Dendritic cell treated with granulocyte-macrophage colony-stimulating factor and Interleukin-4, amounts not matched to agents 40 ng/mL and 50 ng/mL, for 4 days (primary cell): Measurements from ENCODE around the gene C11orf91.
A peak's percentile ranks its signal among the peaks of the same experiment; 100 is the strongest.
"Not testable (repeated sequence)": the region's sequence is repeated elsewhere in the genome, so short reads cannot be mapped to it uniquely, and the experiment has no call there.

Source experiments
- H3K27ac Mint-ChIP-seq: one replicate; pipeline ENCODE4 v1.8.0; 2022; ENCODE audit warnings: mild to moderate bottlenecking, mixed read lengths
- H3K27me3 Mint-ChIP-seq: one replicate; pipeline ENCODE4 v1.8.0; 2022; ENCODE audit warnings: mild to moderate bottlenecking, mixed read lengths
- H3K36me3 Mint-ChIP-seq: one replicate; pipeline ENCODE4 v1.8.0; 2022; ENCODE audit warnings: low read depth, mixed read lengths
- H3K4me1 Mint-ChIP-seq: one replicate; pipeline ENCODE4 v1.8.0; 2022; ENCODE audit warnings: low read depth, mixed read lengths
- H3K4me3 Mint-ChIP-seq: one replicate; pipeline ENCODE4 v1.8.0; 2022; ENCODE audit warnings: mild to moderate bottlenecking, moderate library complexity, mixed read lengths
- H3K9me3 Mint-ChIP-seq: one replicate; pipeline ENCODE4 v1.8.0; 2022; ENCODE audit warnings: mixed read lengths
- intact Hi-C: fragments of 100-400 bp; cut with micrococcal nuclease; formaldehyde crosslinking; loops from one replicate; pipeline ENCODE4 v1.15.0; 2022

The C11orf91 gene

GRCh38 chr11:33713151-33713855, 12.7 kb upstream of the C11orf91 start:
- Mint-ChIP-seq H3K4me1 (peaks cover 12% of the 10 kb centered on the region), H3K36me3 (peaks cover 75% of the 10 kb centered on the region), H3K27ac (no peak overlapping the region), H3K9me3 (no peaks in the 10 kb centered on the region), H3K27me3 (no peaks in the 10 kb centered on the region), H3K4me3 (no peak overlapping the region)
- intact Hi-C loops: loop anchor here (2.0 kb wide), 1 partner anchor 29 kb away; no protein-coding TSS in a partner anchor

- intact Hi-C loops: loop anchor here (2.0 kb wide), 1 partner anchor 30 kb away; no protein-coding TSS in a partner anchor
- H3K9me3 Mint-ChIP-seq: no peaks in the 10 kb centered on the region
- H3K4me1 Mint-ChIP-seq: peaks cover 12% of the 10 kb centered on the region
- H3K27ac Mint-ChIP-seq: no peak overlapping the region
- no peak overlapping the region for H3K4me3 Mint-ChIP-seq
- H3K27me3 Mint-ChIP-seq: no peaks in the 10 kb centered on the region
- H3K36me3 Mint-ChIP-seq: peaks cover 79% of the 10 kb centered on the region
Measured at GRCh38 chr11:33712436-33712835, 11.8 kb upstream of the C11orf91 start.

DNA sequence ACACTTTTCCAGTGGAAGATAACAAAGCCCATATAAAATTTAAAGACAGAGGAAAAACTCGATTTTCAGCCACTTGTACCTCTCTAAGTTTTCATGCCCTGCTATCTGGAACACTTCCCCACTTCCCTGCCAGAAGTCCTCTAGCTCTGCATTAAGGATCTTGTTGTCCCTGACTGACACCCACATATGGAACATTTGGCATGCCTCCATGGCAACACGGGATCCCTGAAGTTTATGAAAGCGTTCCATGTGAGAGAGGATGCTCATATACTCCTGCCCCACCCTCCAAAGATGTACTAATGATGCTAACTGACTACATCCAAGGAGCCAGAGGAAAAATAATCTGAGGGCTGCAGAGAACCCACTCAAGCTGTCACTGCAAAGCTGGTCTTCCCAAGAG, 8.8 kb upstream of the C11orf91 start:
- Mint-ChIP-seq H3K4me3 (no peak overlapping the region), H3K9me3 (no peaks in the 10 kb centered on the region), H3K36me3 (peaks cover 81% of the 10 kb centered on the region), H3K4me1 (peaks cover 7% of the 10 kb centered on the region), H3K27ac (no peak overlapping the region), H3K27me3 (no peaks in the 10 kb centered on the region)
- intact Hi-C loops: no loop called here

DNA sequence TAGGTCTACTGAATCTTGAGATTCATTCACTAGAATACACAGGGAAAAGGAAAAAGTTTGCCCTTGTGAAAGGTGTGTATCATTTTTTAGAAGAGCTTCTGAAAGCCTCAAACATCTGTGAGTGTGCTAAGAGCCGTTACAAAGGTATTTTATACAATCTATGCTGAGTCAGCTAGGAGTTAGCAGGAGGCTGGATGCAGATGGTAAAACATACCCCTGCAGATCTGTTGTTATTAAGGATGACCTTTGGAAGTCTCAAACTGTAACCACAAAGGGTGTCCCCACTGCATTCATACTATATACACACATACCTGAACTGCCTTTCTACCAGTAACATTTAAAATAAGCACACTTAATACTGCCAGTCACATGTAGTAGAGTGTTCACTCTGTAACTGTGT, 8.4 kb upstream of the C11orf91 start:
- H3K36me3 Mint-ChIP-seq: peaks cover 78% of the 10 kb centered on the region
- intact Hi-C loops: no loop called here
- peaks cover 7% of the 10 kb centered on the region for H3K4me1 Mint-ChIP-seq
- H3K9me3 Mint-ChIP-seq: no peaks in the 10 kb centered on the region
- no peaks in the 10 kb centered on the region for H3K27me3 Mint-ChIP-seq
- no peak overlapping the region for H3K27ac Mint-ChIP-seq
- no peak overlapping the region for H3K4me3 Mint-ChIP-seq

DNA sequence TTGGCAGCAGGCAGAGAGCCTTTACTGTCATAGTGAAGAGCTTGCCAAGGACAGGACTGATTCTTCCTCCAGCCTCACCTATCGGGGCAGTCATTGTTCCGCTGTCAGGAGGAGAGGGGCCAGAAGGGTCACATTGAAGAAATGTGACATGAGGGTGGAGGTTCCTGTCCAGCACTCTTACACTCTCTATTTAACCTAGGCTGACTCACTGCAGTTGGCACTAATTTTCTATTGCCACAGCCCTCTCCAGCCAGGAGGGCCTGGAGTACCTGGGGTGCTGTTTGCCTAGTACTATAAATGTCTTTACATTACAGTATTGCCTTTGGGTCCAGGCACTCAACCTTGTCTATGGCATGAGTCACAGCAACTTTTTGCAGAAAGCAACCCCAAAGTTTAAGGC, 7.2 kb upstream of the C11orf91 start:
- intact Hi-C loops, H3K4me3 Mint-ChIP-seq, H3K27me3 Mint-ChIP-seq, H3K27ac Mint-ChIP-seq, H3K9me3 Mint-ChIP-seq, H3K4me1 Mint-ChIP-seq: not testable (repeated sequence)
- H3K36me3 Mint-ChIP-seq: peaks cover 76% of the 10 kb centered on the region

- H3K4me1 Mint-ChIP-seq: peaks cover 13% of the 10 kb centered on the region
- no peaks in the 10 kb centered on the region for H3K9me3 Mint-ChIP-seq
- H3K27ac Mint-ChIP-seq: no peak overlapping the region
- H3K27me3 Mint-ChIP-seq: peaks cover 4% of the 10 kb centered on the region
- peaks cover 69% of the 10 kb centered on the region for H3K36me3 Mint-ChIP-seq
- H3K4me3 Mint-ChIP-seq: no peak overlapping the region
- intact Hi-C loops: no loop called here
Measured at GRCh38 chr11:33706966-33707365, 6.3 kb upstream of the C11orf91 start.

GRCh38 chr11:33706546-33706945, 5.9 kb upstream of the C11orf91 start:
- H3K27ac Mint-ChIP-seq: no peak overlapping the region
- H3K27me3 Mint-ChIP-seq: peaks cover 4% of the 10 kb centered on the region
- no peak overlapping the region for H3K4me3 Mint-ChIP-seq
- H3K36me3 Mint-ChIP-seq: peaks cover 67% of the 10 kb centered on the region
- intact Hi-C loops: no loop called here
- peaks cover 17% of the 10 kb centered on the region for H3K4me1 Mint-ChIP-seq
- no peaks in the 10 kb centered on the region for H3K9me3 Mint-ChIP-seq

DNA sequence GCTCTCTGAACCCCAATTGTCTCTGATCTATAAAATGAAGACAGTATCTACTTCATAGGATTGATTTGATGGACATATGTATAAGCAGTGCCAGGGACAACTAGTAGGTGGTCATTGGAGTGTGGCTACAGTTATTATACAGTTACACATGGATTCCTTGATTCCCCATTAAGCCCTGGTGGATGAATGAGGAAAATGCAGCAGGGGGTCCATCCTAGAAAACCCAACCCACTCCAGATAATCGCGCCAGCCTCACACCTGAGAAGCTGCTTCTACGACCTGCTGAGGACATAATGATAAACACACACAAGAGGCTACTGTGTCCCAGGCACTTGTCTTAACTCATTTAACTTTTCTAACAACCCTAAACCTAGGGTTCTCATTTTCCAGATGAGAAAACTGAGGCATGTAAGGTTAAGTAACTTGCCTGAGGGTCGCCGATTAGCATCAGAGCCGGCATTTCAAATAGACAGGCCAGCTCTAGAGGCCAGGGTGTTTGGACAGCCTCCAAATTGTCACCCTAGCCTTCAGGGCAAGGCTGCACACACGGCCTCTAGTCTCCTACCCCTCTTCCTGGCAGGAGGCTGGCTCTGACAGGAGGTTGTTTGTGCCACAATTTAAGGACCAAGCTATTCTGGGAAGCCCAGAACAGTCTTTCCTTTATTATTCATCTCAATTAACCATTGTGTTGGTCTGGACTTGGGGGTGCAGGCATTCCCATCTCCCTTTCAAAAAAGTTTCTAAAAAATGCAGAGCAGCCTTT, 3.8 kb upstream of the C11orf91 start:
- H3K4me1 Mint-ChIP-seq: peaks cover 36% of the 10 kb centered on the region
- no peak overlapping the region for H3K27ac Mint-ChIP-seq
- no peak overlapping the region for H3K4me3 Mint-ChIP-seq
- intact Hi-C loops: loop anchor here (5.0 kb wide), 1 partner anchor 38 kb away; no protein-coding TSS in a partner anchor
- no peaks in the 10 kb centered on the region for H3K9me3 Mint-ChIP-seq
- peaks cover 12% of the 10 kb centered on the region for H3K27me3 Mint-ChIP-seq
- H3K36me3 Mint-ChIP-seq: peaks cover 46% of the 10 kb centered on the region

GRCh38 chr11:33703788-33704187, 3.2 kb upstream of the C11orf91 start:
- H3K36me3 Mint-ChIP-seq: peaks cover 40% of the 10 kb centered on the region
- H3K27ac Mint-ChIP-seq: no peak overlapping the region
- peaks cover 33% of the 10 kb centered on the region for H3K4me1 Mint-ChIP-seq
- no peaks in the 10 kb centered on the region for H3K9me3 Mint-ChIP-seq
- intact Hi-C loops: loop anchor here (5.0 kb wide), 1 partner anchor 39 kb away; no protein-coding TSS in a partner anchor
- H3K27me3 Mint-ChIP-seq: peaks cover 15% of the 10 kb centered on the region
- H3K4me3 Mint-ChIP-seq: no peak overlapping the region

- Mint-ChIP-seq H3K27me3 (peaks cover 18% of the 10 kb centered on the region), H3K27ac (no peak overlapping the region), H3K4me3 (no peak overlapping the region), H3K9me3 (no peaks in the 10 kb centered on the region), H3K36me3 (peaks cover 34% of the 10 kb centered on the region), H3K4me1 (peaks cover 33% of the 10 kb centered on the region)
- intact Hi-C loops: loop anchor here (5.0 kb wide), 1 partner anchor 39 kb away; no protein-coding TSS in a partner anchor
Measured at GRCh38 chr11:33703234-33703633, 2.6 kb upstream of the C11orf91 start.

- H3K27me3 Mint-ChIP-seq: peaks cover 31% of the 10 kb centered on the region
- H3K4me1 Mint-ChIP-seq: peaks cover 38% of the 10 kb centered on the region
- no peaks in the 10 kb centered on the region for H3K9me3 Mint-ChIP-seq
- H3K4me3 Mint-ChIP-seq: peak overlapping the region; percentile 87
- H3K27ac Mint-ChIP-seq: peak overlapping the region; percentile 72
- H3K36me3 Mint-ChIP-seq: peaks cover 17% of the 10 kb centered on the region
- intact Hi-C loops: loop anchor here (5.0 kb wide), 1 partner anchor 41 kb away; no protein-coding TSS in a partner anchor
Measured at GRCh38 chr11:33701302-33702230, 940 bp upstream of the C11orf91 start.

DNA sequence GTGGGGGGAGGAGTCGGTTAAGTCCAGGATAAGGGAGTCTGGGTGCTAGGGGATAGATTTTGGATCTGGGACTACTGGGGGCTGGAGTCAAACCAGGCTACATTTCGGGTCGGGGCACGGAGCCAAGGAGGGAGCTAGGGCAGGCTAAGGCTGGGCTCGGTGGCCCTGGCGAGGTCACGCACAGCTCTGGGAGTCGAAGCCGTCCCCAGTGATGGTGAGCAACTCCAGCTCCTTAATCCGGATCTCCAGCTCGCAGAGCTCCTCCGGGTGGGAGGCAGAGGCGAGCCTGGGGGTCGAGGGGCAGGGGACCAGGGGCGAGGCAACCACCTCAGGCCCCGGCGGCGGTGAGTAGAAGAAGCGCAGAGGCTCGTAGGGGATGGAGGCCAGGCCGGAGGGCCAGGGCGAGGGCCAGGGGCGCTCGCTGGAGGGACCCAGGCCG, 544 bp downstream of the C11orf91 start:
- peak overlapping the region; percentile 72 for H3K27ac Mint-ChIP-seq
- H3K4me1 Mint-ChIP-seq: peaks cover 41% of the 10 kb centered on the region
- H3K4me3 Mint-ChIP-seq: peak overlapping the region; percentile 57
- H3K9me3 Mint-ChIP-seq: no peaks in the 10 kb centered on the region
- peaks cover 2% of the 10 kb centered on the region for H3K36me3 Mint-ChIP-seq
- intact Hi-C loops: loop anchor here (5.0 kb wide), 1 partner anchor 42 kb away; no protein-coding TSS in a partner anchor
- peaks cover 45% of the 10 kb centered on the region for H3K27me3 Mint-ChIP-seq

DNA sequence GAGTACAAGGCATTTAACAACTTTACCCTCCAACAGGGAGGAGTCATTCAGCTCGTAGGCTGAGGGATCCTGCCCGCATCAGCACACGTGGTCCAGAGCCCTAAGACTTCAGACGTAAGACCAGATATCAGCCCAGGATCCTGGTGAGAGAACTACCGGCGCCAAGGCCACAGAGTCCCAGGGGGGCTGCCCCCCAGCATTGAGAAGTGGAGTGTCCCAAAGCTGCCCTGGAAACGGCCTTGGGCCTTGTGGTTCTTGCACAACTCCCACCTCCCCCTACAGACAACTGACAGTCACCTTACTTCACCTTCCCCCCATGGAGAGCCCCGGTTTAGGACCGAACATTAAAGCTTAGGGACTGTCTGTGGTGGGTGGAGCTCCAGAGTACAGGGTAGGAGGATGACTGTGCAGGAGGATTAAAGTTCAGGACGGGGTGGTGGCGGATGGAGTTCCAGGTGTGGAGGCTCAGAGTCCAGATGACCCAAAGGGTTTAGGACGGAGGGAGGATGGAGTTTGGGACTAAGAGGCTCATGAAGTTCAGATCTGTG, 1.0 kb downstream of the C11orf91 start:
- Mint-ChIP-seq H3K36me3 (no peaks in the 10 kb centered on the region), H3K9me3 (no peaks in the 10 kb centered on the region), H3K4me1 (peaks cover 41% of the 10 kb centered on the region), H3K27ac (peak overlapping the region; percentile 72), H3K27me3 (peaks cover 45% of the 10 kb centered on the region), H3K4me3 (peak overlapping the region; percentile 57)
- intact Hi-C loops: loop anchor here (5.0 kb wide), 1 partner anchor 43 kb away; no protein-coding TSS in a partner anchor
